K562 (cell line): Measurements from ENCODE around the gene C1orf21. TPM values are rescaled to one million over a fixed set of nuclear protein-coding genes. Genes with fewer than 3 reads are reported as not detected.

ENCODE experiments used
- ATAC-seq: fragments of 200-7000 bp; cut with Tn5 transposase; 3 replicates; pipeline ENCODE4 v1.9.1; 2020; ENCODE audit warnings: moderate library complexity
- BruUV-seq: library from RNA; stranded (reverse); fragments of 400-500 nt; replicated peaks from 2 replicates; lab custom pipeline; 2021; lab: Mats Ljungman, UMichigan
- CTCF ChIA-PET: fragments of 300-600 bp; formaldehyde crosslinking; extraction: SDS; loops from one replicate; lab custom pipeline; 2021; ENCODE audit warnings: low intra/inter-chr PET ratio; lab: Yijun Ruan, JAX
- POLR2A ChIA-PET: fragments of 300-600, 350-650 bp; sonication (Branson Sonifier 250); formaldehyde crosslinking; extraction: SDS; loops from one replicate; lab custom pipeline; 2021; ENCODE audit warnings: antibody characterized with exemption, inconsistent platforms; lab: Yijun Ruan, JAX
- DNase-seq, 4 experiments: peaks; one replicate each; pipeline versions ENCODE4 v3.0.0 to v3.0.0-alpha.2; 2011 to 2018; ENCODE audit warnings: low spot score in 3 of 4, mixed read lengths in 3 of 4; ENCODE audit errors: extremely low read depth in 1 of 4
- FAIRE-seq: peaks from 2 replicates; lab custom pipeline; 2011; peaks lifted over from hg19 to GRCh38; lab: Jason Lieb, UNC
- H2AFZ ChIP-seq: 2 replicates; pipeline ENCODE4 v1.6.0; 2011; ENCODE audit warnings: low read depth, low read length, control low read depth, inconsistent platforms
- H3K27ac ChIP-seq: fragments of 200-600 bp; 3 replicates; pipeline ENCODE4 v1.8.0; 2011; ENCODE audit warnings: low read depth, mild to moderate bottlenecking, control low read depth, inconsistent platforms, low read length, moderate library complexity, mixed read lengths; ENCODE audit errors: extremely low read depth
- H3K27me3 ChIP-seq, 2 experiments: fragments of 300-600 bp in 1 of 2; 2 replicates in 1 of 2; 3 replicates in 1 of 2; pipeline versions ENCODE4 v1.6.0 to v1.8.0; 2011; ENCODE audit warnings: inconsistent platforms in 2 of 2, low read length in 2 of 2, mild to moderate bottlenecking in 1 of 2, mixed read lengths in 1 of 2, moderate library complexity in 1 of 2; ENCODE audit not compliant: control insufficient read depth in 2 of 2, insufficient read depth in 2 of 2
- H3K36me3 ChIP-seq: fragments of 300-600 bp; 3 replicates; pipeline ENCODE4 v1.8.0; 2011; ENCODE audit warnings: mild to moderate bottlenecking, low read length, inconsistent platforms; ENCODE audit not compliant: control insufficient read depth, insufficient read depth
- H3K4me1 ChIP-seq, 2 experiments: fragments of 200-600 bp in 1 of 2; replicated peaks in 1 of 2; 2 replicates in 1 of 2; 3 replicates in 1 of 2; pipeline versions ENCODE4 v1.5.1 to v1.8.0; 2011; ENCODE audit warnings: inconsistent platforms in 2 of 2, low read length in 2 of 2, mild to moderate bottlenecking in 1 of 2, mixed read lengths in 1 of 2, moderate library complexity in 1 of 2; ENCODE audit not compliant: control insufficient read depth in 2 of 2, insufficient read depth in 2 of 2
- H3K4me2 ChIP-seq: 2 replicates; pipeline ENCODE4 v1.6.1; 2011; ENCODE audit warnings: low read length, control low read depth, inconsistent platforms, mixed read lengths; ENCODE audit not compliant: insufficient read depth
- H3K4me3 ChIP-seq: fragments of 200-600 bp; sonication (generic), shearing (Covaris generic); 2 replicates; pipeline ENCODE4 v1.5.1; 2016; ENCODE audit warnings: control low read depth, inconsistent platforms
- H3K79me2 ChIP-seq: fragments of 200-600 bp; 3 replicates; pipeline ENCODE4 v1.8.0; 2011; ENCODE audit warnings: low read length, inconsistent platforms; ENCODE audit not compliant: control insufficient read depth, insufficient read depth
- H3K9ac ChIP-seq, 2 experiments: 2 replicates each; pipeline versions ENCODE4 v1.6.0 to v1.6.1; 2011; ENCODE audit warnings: low read depth in 2 of 2, low read length in 2 of 2, control low read depth in 1 of 2, inconsistent platforms in 1 of 2, mild to moderate bottlenecking in 1 of 2, mixed read lengths in 1 of 2; ENCODE audit not compliant: insufficient read depth in 1 of 2
- H3K9me1 ChIP-seq: one replicate; pipeline ENCODE4 v1.6.0; 2011; ENCODE audit warnings: inconsistent platforms, mild to moderate bottlenecking, low read length, moderate library complexity; ENCODE audit not compliant: control insufficient read depth, insufficient read depth
- H3K9me3 ChIP-seq: replicated peaks from 2 replicates; pipeline ENCODE4 v1.5.1; 2011; ENCODE audit warnings: low read depth, low read length, inconsistent platforms; ENCODE audit not compliant: control insufficient read depth, insufficient read depth
- H4K20me1 ChIP-seq: replicated peaks from 2 replicates; pipeline ENCODE4 v1.6.1; 2011; ENCODE audit warnings: low read length, inconsistent platforms, mixed read lengths; ENCODE audit not compliant: control insufficient read depth, insufficient read depth
- CBFA2T2 ChIP-seq: fragments of 450-650 bp; conservative IDR thresholded peaks from 2 replicates; pipeline ENCODE4 v1.6.1; 2017; ENCODE audit warnings: mild to moderate bottlenecking
- CBX2 ChIP-seq: fragments of 200-600 bp; sonication (generic); IDR thresholded peaks from one replicate; pipeline ENCODE4 v1.6.1; 2012; ENCODE audit warnings: mild to moderate bottlenecking, low read length, inconsistent platforms; ENCODE audit not compliant: insufficient read depth, poor library complexity, severe bottlenecking
- ETS2 ChIP-seq: IDR thresholded peaks from 2 replicates; pipeline ENCODE4 v1.6.1; 2016; ENCODE audit warnings: borderline replicate concordance, missing genetic modification characterization, mild to moderate bottlenecking, moderate library complexity, missing compliant biosample characterization; ENCODE audit not compliant: poor library complexity, severe bottlenecking
- ETV5 ChIP-seq: sonication (generic); formaldehyde crosslinking; IDR thresholded peaks from 2 replicates; pipeline ENCODE4 v1.4.0; 2020; ENCODE audit warnings: low read depth, mild to moderate bottlenecking, missing genetic modification reagents
- GMEB1 ChIP-seq: fragments of 250-450 bp; sonication (Bioruptor Pico); IDR thresholded peaks from 2 replicates; pipeline ENCODE4 v1.4.0; 2020; ENCODE audit warnings: mild to moderate bottlenecking
- NR4A1 ChIP-seq, 2 experiments: fragments of 250-450 bp in 1 of 2; fragments of 450-650 bp in 1 of 2; sonication (Bioruptor Pico) in 1 of 2; IDR thresholded peaks; 2 replicates each; pipeline versions ENCODE4 v1.4.0 to v1.6.1; 2016 to 2020; ENCODE audit warnings: mild to moderate bottlenecking in 2 of 2, missing compliant biosample characterization in 1 of 2, missing genetic modification characterization in 1 of 2, moderate library complexity in 1 of 2
- POU5F1 ChIP-seq: fragments of 150-350 bp; IDR thresholded peaks from 2 replicates; pipeline ENCODE4 v1.6.1; 2014; ENCODE audit warnings: borderline replicate concordance, low read length, low read depth, mild to moderate bottlenecking; ENCODE audit not compliant: partially characterized antibody
- PRMT5 ChIP-seq: sonication (generic); formaldehyde crosslinking; IDR thresholded peaks from 2 replicates; pipeline ENCODE4 v1.5.0; 2020; ENCODE audit warnings: missing genetic modification reagents
- RFX7 ChIP-seq: fragments of 250-450 bp; sonication (Bioruptor Pico); IDR thresholded peaks from 2 replicates; pipeline ENCODE4 v1.5.1; 2021; ENCODE audit warnings: mild to moderate bottlenecking
- TAF9B ChIP-seq: fragments of 450-650 bp; IDR thresholded peaks from 2 replicates; pipeline ENCODE4 v1.6.1; 2018; ENCODE audit warnings: mild to moderate bottlenecking; ENCODE audit not compliant: partially characterized antibody
- TFE3 ChIP-seq: fragments of 450-650 bp; formaldehyde crosslinking; IDR thresholded peaks from 2 replicates; pipeline ENCODE4 v1.4.0; 2020; ENCODE audit warnings: mild to moderate bottlenecking, mixed read lengths
- ZNF140 ChIP-seq: fragments of 250-450 bp; sonication (Bioruptor Pico); IDR thresholded peaks from 2 replicates; pipeline ENCODE4 v1.8.0; 2021; ENCODE audit warnings: moderate library complexity, mild to moderate bottlenecking, inconsistent platforms
- ZNF384 ChIP-seq: IDR thresholded peaks from 2 replicates; pipeline ENCODE4 v1.6.1; 2012; ENCODE audit warnings: low read depth, low read length, improper control_type of control experiment
- WGBS: fragments of 100-300 bp; shearing (Covaris generic); methylation state at CpG from one replicate; pipeline ENCODE4 v1.1.6; 2016; ENCODE audit warnings: low coverage, mixed read lengths; ENCODE audit not compliant: insufficient coverage; ENCODE audit errors: missing lambda C conversion rate; 5-methylcytosine and 5-hydroxymethylcytosine counted together
- in situ Hi-C: fragments of 300-500 bp; cut with MboI; formaldehyde crosslinking; loops from 4 replicates; pipeline ENCODE4 v1.15.0; 2018; ENCODE audit warnings: inconsistent platforms, mixed read lengths
- intact Hi-C: fragments of 100-400 bp; cut with micrococcal nuclease; formaldehyde crosslinking; loops from 2 replicates; pipeline ENCODE4 v1.14.2; 2022
- polyA plus RNA-seq, 8 experiments: library from polyadenylated mRNA; depleted of rRNA in 4 of 8; stranded (reverse) in 5 of 8; unstranded in 3 of 8; fragments of >200 nt; fragmentation: Nextera tagmentation in 2 of 8; fragmentation: Illumina TruSeq in 1 of 8; extraction: Ambion mirVana in 2 of 8; extraction: Trizol in 1 of 8; gene quantifications; 2 replicates each; pipeline versions ENCODE4 v1.2.1 to v1.2.3, GENCODE V29; 2011 to 2014; ENCODE audit warnings: inconsistent platforms in 1 of 8, missing spikeins in 1 of 8
- total RNA-seq, 7 experiments: library from RNA; depleted of rRNA in 6 of 7; stranded (reverse); fragments of >200 nt in 6 of 7; fragmentation: Illumina TruSeq in 2 of 7; extraction: Trizol in 2 of 7; gene quantifications; 2 replicates each; pipeline versions ENCODE4 v1.2.1 to v1.2.3, GENCODE V29; 2011 to 2021; ENCODE audit warnings: low replicate concordance in 1 of 7

The C1orf21 gene
- total and polyA plus RNA-seq, 9 of the 15 experiments (the other 6 are each of a cell fraction or from before 2014, with no cell fraction given): under 0.01 to 0.31 (median 0.07) TPM

- Histone ChIP-seq H4K20me1 (no peaks in the 10 kb centered on the region), H3K9me1 (no peaks in the 10 kb centered on the region), H3K36me3 (no peaks in the 10 kb centered on the region), H3K4me1 (no peaks in the 10 kb centered on the region), H3K4me3 (no peak overlapping the region), H3K79me2 (no peaks in the 10 kb centered on the region), H3K4me2 (no peak overlapping the region), H3K9ac (no peak overlapping the region), H3K9me3 (no peaks in the 10 kb centered on the region), H2AFZ (no peak overlapping the region), H3K27me3 (no peaks in the 10 kb centered on the region), H3K27ac (no peak overlapping the region)
- DNase-seq (no peak), FAIRE-seq (no peak), ATAC-seq (no peak)
- ChIA-PET CTCF (no interaction called here), POLR2A (no interaction called here)
- BruUV-seq: no TSS peak
- WGBS: 0% methylated on average over 3 of the region's 3 CpGs
- TF ChIP-seq POU5F1 (no peak), ETV5 (CRISPR knock-in tag) (no peak), NR4A1 (CRISPR knock-in tag; IDR thresholded peaks at IDR 0.05) (no peak), NR4A1 (tag; IDR thresholded peaks at IDR 0.05) (no peak), TAF9B (no peak), PRMT5 (CRISPR knock-in tag) (no peak), CBFA2T2 (no peak), ETS2 (no peak), RFX7 (CRISPR knock-in tag) (no peak), TFE3 (CRISPR knock-in tag) (no peak), ZNF384 (no peak), ZNF140 (CRISPR knock-in tag) (no peak), GMEB1 (CRISPR knock-in tag) (no peak), CBX2 (no peak)
- intact Hi-C loops (no loop called here), in situ Hi-C loops (no loop called here)
Observed at GRCh38 chr1:184443201-184443600, 56.4 kb downstream of the C1orf21 start.
